Fibroblast of upper back skin (primary cell): ENCODE measurements around the gene MVD.
A peak's percentile ranks its signal among the peaks of the same experiment; 100 is the strongest.
"Not testable (repeated sequence)": the region's sequence is repeated elsewhere in the genome, so short reads cannot be mapped to it uniquely, and the experiment has no call there.

Experiments used
- DNase-seq: peaks from one replicate; pipeline ENCODE4 v3.0.0-alpha.2; 2013

The MVD gene

GRCh38 chr16:88680554-88681083 is 17.7 kb upstream of the MVD start:
- no peak for DNase-seq

- DNase-seq: no peak
Measured at GRCh38 chr16:88678224-88678979, 15.5 kb upstream of the MVD start.

GRCh38 chr16:88677721-88678120 is 14.8 kb upstream of the MVD start:
- no peak for DNase-seq

GRCh38 chr16:88676502-88677242 is 13.8 kb upstream of the MVD start:
- no peak for DNase-seq

GRCh38 chr16:88673716-88674379 is 11.0 kb upstream of the MVD start:
- no peak for DNase-seq

GRCh38 chr16:88672776-88673175 is 9.9 kb upstream of the MVD start:
- DNase-seq: no peak

- no peak for DNase-seq
Measured at GRCh38 chr16:88671806-88672205, 8.9 kb upstream of the MVD start.

GRCh38 chr16:88669980-88670379 is 7.1 kb upstream of the MVD start:
- DNase-seq: peak; percentile 21

GRCh38 chr16:88669493-88669892 is 6.6 kb upstream of the MVD start:
- not testable (repeated sequence) for DNase-seq

GRCh38 chr16:88667461-88667860 is 4.6 kb upstream of the MVD start:
- DNase-seq: no peak

GRCh38 chr16:88665570-88665969 is 2.7 kb upstream of the MVD start:
- DNase-seq: no peak

GRCh38 chr16:88665148-88665547 is 2.3 kb upstream of the MVD start:
- DNase-seq: no peak

- DNase-seq: no peak
Measured at GRCh38 chr16:88662222-88662842, 559 bp downstream of the MVD start.

- DNase-seq: no peak
Measured at GRCh38 chr16:88661468-88661867, 1.4 kb downstream of the MVD start.

- DNase-seq: no peak
Measured at GRCh38 chr16:88659160-88659559, 3.7 kb downstream of the MVD start.

GRCh38 chr16:88658714-88659113 is 4.2 kb downstream of the MVD start:
- DNase-seq: no peak

GRCh38 chr16:88657371-88657770 is 5.5 kb downstream of the MVD start:
- no peak for DNase-seq

- DNase-seq: no peak
Measured at GRCh38 chr16:88656291-88656980, 6.5 kb downstream of the MVD start.

GRCh38 chr16:88655733-88656281 is 7.1 kb downstream of the MVD start:
- DNase-seq: no peak

- no peak for DNase-seq
Measured at GRCh38 chr16:88655053-88655732, 7.7 kb downstream of the MVD start.

GRCh38 chr16:88654363-88655052 is 8.4 kb downstream of the MVD start:
- no peak for DNase-seq
